Right kidney (tissue), 1 donor: Measurements from ENCODE around the gene YAP1.
"Not testable (repeated sequence)": the region's sequence is repeated elsewhere in the genome, so short reads cannot be mapped to it uniquely, and the experiment has no call there.

Experiments
- DNase-seq: peaks from one replicate; pipeline ENCODE4 v3.0.0-alpha.2; 2016

YAP1 gene

GRCh38 chr11:102239911-102240310, 129.7 kb downstream of the YAP1 start:
- DNase-seq = no peak

GRCh38 chr11:102240502-102240901, 130.3 kb downstream of the YAP1 start:
- no peak for DNase-seq

GRCh38 chr11:102241026-102241425, 130.8 kb downstream of the YAP1 start:
- DNase-seq = no peak

GRCh38 chr11:102243399-102243884, 133.2 kb downstream of the YAP1 start:
- DNase-seq = no peak

GRCh38 chr11:102244681-102245409, 134.6 kb downstream of the YAP1 start:
- no peak for DNase-seq

- no peak for DNase-seq
These were observed 141.2 kb downstream of the YAP1 start for GRCh38 chr11:102251423-102251822.

GRCh38 chr11:102252339-102252891, 142.2 kb downstream of the YAP1 start:
- DNase-seq = no peak

GRCh38 chr11:102253020-102253715, 142.9 kb downstream of the YAP1 start:
- no peak for DNase-seq

- no peak for DNase-seq
These were observed 143.8 kb downstream of the YAP1 start for GRCh38 chr11:102254047-102254446.

- DNase-seq = no peak
These were observed 146.0 kb downstream of the YAP1 start for GRCh38 chr11:102256251-102256650.

- DNase-seq = no peak
These were observed 150.0 kb downstream of the YAP1 start for GRCh38 chr11:102260241-102260640.

GRCh38 chr11:102263379-102264003, 153.2 kb downstream of the YAP1 start:
- no peak for DNase-seq

- DNase-seq = not testable (repeated sequence)
These were observed 154.5 kb downstream of the YAP1 start for GRCh38 chr11:102264704-102265103.

GRCh38 chr11:102266099-102266498, 155.9 kb downstream of the YAP1 start:
- no peak for DNase-seq

- no peak for DNase-seq
These were observed 157.4 kb downstream of the YAP1 start for GRCh38 chr11:102267609-102268008.

GRCh38 chr11:102268083-102268984, 158.1 kb downstream of the YAP1 start:
- peak; percentile 66 for DNase-seq

GRCh38 chr11:102268985-102269470, 158.8 kb downstream of the YAP1 start:
- no peak for DNase-seq

- no peak for DNase-seq
These were observed 159.7 kb downstream of the YAP1 start for GRCh38 chr11:102269927-102270326.

- DNase-seq = no peak
These were observed 162.0 kb downstream of the YAP1 start for GRCh38 chr11:102272047-102272824.

GRCh38 chr11:102274628-102275027, 164.4 kb downstream of the YAP1 start:
- no peak for DNase-seq

- DNase-seq = no peak
These were observed 166.1 kb downstream of the YAP1 start for GRCh38 chr11:102276362-102276761.
